Measurements from ENCODE around the gene DAB1. TPM values are rescaled to one million over a fixed set of nuclear protein-coding genes. Genes with fewer than 3 reads are reported as not detected.

The DAB1 gene
- total and polyA plus RNA-seq, 2 of the 8 experiments (the other 6 are each of a cell fraction or from before 2014, with no cell fraction given): 4.4 to 11.8 TPM

- H2AK5ac ChIP-seq (ENCODE audit: low read depth, low read length): no peak overlapping the region
- no peak for TF ChIP-seq PHF8 (conservative IDR thresholded peaks at IDR 0.05; ENCODE audit: low read depth, low read length)
- H2BK5ac ChIP-seq (ENCODE audit: low read depth, low read length): no peak overlapping the region
- CTCF ChIA-PET (ENCODE audit: partially characterized antibody): no interaction called here
- no peak overlapping the region for H4K5ac ChIP-seq (ENCODE audit: insufficient read length, low read depth, low read length)
- H2BK120ac ChIP-seq (replicated peaks; ENCODE audit: low read depth, low read length): no peak overlapping the region
- no peaks in the 10 kb centered on the region for H3K23me2 ChIP-seq (ENCODE audit: low read depth, low read length)
- no peak overlapping the region; the same call in 1 of the 2 replicates for H4K8ac ChIP-seq (ENCODE audit: extremely low read depth, insufficient read depth, low read length)
- H4K20me1 ChIP-seq (replicated peaks in 1 of 2; ENCODE audit: control insufficient read depth in 1 of 2, insufficient read depth in 2 of 2, low read length in 2 of 2): no peaks in the 10 kb centered on the region
- no peak overlapping the region for H2BK15ac ChIP-seq (ENCODE audit: low read length)
- H3K14ac ChIP-seq (ENCODE audit: insufficient read length): no peak overlapping the region
- no peaks in the 10 kb centered on the region; the same call in 1 of the 2 replicates for H3K79me1 ChIP-seq (ENCODE audit: low read depth, low read length)
- POLR2A ChIA-PET (ENCODE audit: partially characterized antibody): no interaction called here
- no peak overlapping the region for H2BK12ac ChIP-seq (ENCODE audit: low read depth, low read length)
- no peak overlapping the region for H3K27ac ChIP-seq (ENCODE audit: low read depth, low read length)
- FAIRE-seq: no peak
- no peak overlapping the region for H3K56ac ChIP-seq (replicated peaks; ENCODE audit: insufficient read length, low read depth, low read length)
- H2BK20ac ChIP-seq (ENCODE audit: low read length): no peak overlapping the region
- H3K4me3 ChIP-seq (ENCODE audit: extremely low read depth in 1 of 4, insufficient read depth in 2 of 4, low read depth in 3 of 4, low read length in 4 of 4): no peak overlapping the region
- no peak overlapping the region for H3K18ac ChIP-seq (ENCODE audit: extremely low read depth, low read length)
- H3K9ac ChIP-seq (replicated peaks in 1 of 4; ENCODE audit: extremely low read depth in 1 of 4, low read depth in 3 of 4, low read length in 3 of 4): no peak overlapping the region
- no peak for DNase-seq (ENCODE audit: low read depth in 1 of 2, low spot score in 2 of 2)
- H3K4me2 ChIP-seq (ENCODE audit: insufficient read depth in 1 of 2, low read depth in 2 of 2, low read length in 2 of 2): no peak overlapping the region
- H3K9me3 ChIP-seq (ENCODE audit: insufficient read depth in 2 of 2, low read depth in 1 of 2, low read length in 1 of 2): no peaks in the 10 kb centered on the region
- no peaks in the 10 kb centered on the region for H3K36me3 ChIP-seq (ENCODE audit: control insufficient read depth in 2 of 4, insufficient read depth in 4 of 4, low read length in 3 of 4)
- no peaks in the 10 kb centered on the region for H3K4me1 ChIP-seq (replicated peaks in 1 of 4; ENCODE audit: control insufficient read depth in 3 of 4, insufficient read depth in 4 of 4, low read length in 3 of 4)
- 95% methylated on average over 5 of the region's 5 CpGs; no CpG with 5 or more reads in 1 of the 2 experiments for WGBS, 2 experiments (ENCODE audit: extremely low coverage in 1 of 2, insufficient coverage in 1 of 2, insufficient read length in 1 of 2, insufficient replicate concordance in 2 of 2, low coverage in 1 of 2, low lambda C conversion rate in 2 of 2, missing lambda C conversion rate in 1 of 2)
- H3K4ac ChIP-seq (replicated peaks; ENCODE audit: insufficient read length, low read depth, low read length): no peak overlapping the region
- no peak overlapping the region for H3K23ac ChIP-seq (ENCODE audit: insufficient read length)
- no peaks in the 10 kb centered on the region for H3K79me2 ChIP-seq (ENCODE audit: control insufficient read depth in 1 of 2, insufficient read depth in 2 of 2, low read length in 2 of 2)
- no peak overlapping the region for H2AFZ ChIP-seq (ENCODE audit: low read length)
- H3K27me3 ChIP-seq (replicated peaks in 1 of 4; ENCODE audit: control insufficient read depth in 3 of 4, extremely low read depth in 1 of 4, insufficient read depth in 3 of 4, low read length in 3 of 4): no peaks in the 10 kb centered on the region
- no peak overlapping the region for H4K91ac ChIP-seq (replicated peaks; ENCODE audit: insufficient read length, low read length)
Observed at GRCh38 chr1:57281324-57281723, 142.5 kb downstream of the DAB1 start.

Measured in H1 (cell line).